ENCODE measurements around the gene PTPRC.

- no peak for TF ChIP-seq TAF1 (IDR thresholded peaks at IDR 0.05; ENCODE audit: borderline replicate concordance, insufficient read depth, low read length)
- TF ChIP-seq POLR2AphosphoS5 (IDR thresholded peaks at IDR 0.05; ENCODE audit: low read depth, low read length), result no peak
- no peak for TF ChIP-seq FOXP2 (optimal IDR thresholded peaks at IDR 0.05; ENCODE audit: borderline replicate concordance, extremely low read depth, extremely low read length, insufficient read depth)
- no peak for TF ChIP-seq SIN3A (IDR thresholded peaks at IDR 0.05; ENCODE audit: borderline replicate concordance, insufficient read depth, low read length)
- no peak for TF ChIP-seq REST (IDR thresholded peaks at IDR 0.05; ENCODE audit: insufficient read depth in 1 of 2, low read depth in 2 of 2, low read length in 2 of 2)
These were observed 18.8 kb downstream of the PTPRC start for GRCh38 chr1:198657550-198658064.

Data from PFSK-1 (cell line).